ENCODE results near the gene BTBD2.

Gene BTBD2

DNA sequence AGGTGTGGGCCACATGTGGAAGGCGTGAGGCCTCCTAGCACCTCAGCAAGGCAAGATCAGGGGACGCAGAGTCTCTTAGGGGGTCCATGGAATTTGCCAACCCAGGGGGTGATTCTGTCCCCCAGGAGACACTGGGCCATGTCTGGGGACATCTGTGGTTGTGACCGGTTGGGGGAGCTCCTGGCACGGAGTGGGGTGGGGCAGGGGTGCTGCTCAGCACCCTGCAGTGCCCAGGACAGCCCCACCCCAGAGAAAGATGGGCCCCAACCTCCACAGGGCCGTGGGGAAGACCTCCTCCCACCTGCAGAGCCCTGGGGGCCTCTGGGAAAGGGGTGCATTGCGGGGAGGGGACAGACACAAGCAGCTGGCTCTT lies 31.5 kb upstream of the BTBD2 start:
- Mint-ChIP-seq H3K4me1 (peaks cover 51 to 91% of the 10 kb centered on the region in 2 donors), H3K4me3 (peak overlapping the region; percentile 22 to 57), H3K9me3 (no peaks in the 10 kb centered on the region), H3K27me3 (no peaks in the 10 kb centered on the region), H3K27ac (peak overlapping the region; percentile 76), H3K36me3 (peaks cover 22 to 55% of the 10 kb centered on the region in 2 donors)
- DNase-seq (no peak), ATAC-seq (replicated peaks) (no peak)

DNA sequence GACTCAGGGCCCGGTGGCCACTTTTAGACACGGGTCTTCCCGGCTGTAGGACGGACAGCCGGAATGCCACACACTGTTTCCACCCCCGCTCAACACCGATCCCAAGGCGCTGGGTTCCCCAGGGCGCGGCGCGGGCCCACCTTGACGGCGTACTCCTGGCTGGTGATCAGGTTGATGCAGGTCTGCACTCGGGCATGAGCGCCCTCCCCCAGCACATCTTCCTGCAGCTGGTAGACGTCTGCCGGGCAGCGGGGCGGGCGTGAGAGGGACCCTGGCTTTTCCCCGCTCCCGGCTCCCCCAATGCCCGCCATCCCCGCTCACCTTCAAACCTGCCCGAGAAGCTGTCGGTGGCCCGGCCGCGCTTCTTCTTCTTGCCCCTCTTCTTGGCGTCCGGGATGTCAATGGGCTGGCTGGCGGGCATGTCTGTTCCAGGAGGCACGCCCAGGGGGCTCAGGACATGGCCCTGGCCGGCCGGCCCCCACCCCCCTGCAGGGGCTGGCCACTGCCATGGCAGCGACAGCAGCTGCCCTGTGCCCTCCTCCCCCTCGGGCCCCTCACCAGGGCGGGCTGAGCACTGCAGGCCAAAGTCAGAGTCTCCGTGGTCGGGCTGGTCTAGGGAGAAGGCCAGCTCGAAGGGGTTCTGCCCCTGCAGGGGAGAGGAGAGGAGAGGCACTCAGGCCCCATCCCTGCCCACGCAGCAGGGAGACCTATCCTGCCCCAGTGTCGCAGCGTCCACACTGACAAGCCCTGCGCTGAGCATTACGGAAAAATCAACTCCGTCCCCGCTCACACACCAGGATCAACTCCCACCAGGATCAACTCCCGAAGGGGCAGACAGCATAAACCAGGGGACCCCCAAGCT lies 30.8 kb upstream of the BTBD2 start:
- ATAC-seq (replicated peaks) (no peak), DNase-seq (no peak)
- Mint-ChIP-seq H3K4me3 (peak overlapping the region in 1 of 2 donors; percentile 14), H3K4me1 (peaks cover 47 to 89% of the 10 kb centered on the region in 2 donors), H3K9me3 (no peaks in the 10 kb centered on the region), H3K27me3 (no peaks in the 10 kb centered on the region), H3K27ac (peak overlapping the region; percentile 83), H3K36me3 (peaks cover 22 to 58% of the 10 kb centered on the region in 2 donors)

DNA sequence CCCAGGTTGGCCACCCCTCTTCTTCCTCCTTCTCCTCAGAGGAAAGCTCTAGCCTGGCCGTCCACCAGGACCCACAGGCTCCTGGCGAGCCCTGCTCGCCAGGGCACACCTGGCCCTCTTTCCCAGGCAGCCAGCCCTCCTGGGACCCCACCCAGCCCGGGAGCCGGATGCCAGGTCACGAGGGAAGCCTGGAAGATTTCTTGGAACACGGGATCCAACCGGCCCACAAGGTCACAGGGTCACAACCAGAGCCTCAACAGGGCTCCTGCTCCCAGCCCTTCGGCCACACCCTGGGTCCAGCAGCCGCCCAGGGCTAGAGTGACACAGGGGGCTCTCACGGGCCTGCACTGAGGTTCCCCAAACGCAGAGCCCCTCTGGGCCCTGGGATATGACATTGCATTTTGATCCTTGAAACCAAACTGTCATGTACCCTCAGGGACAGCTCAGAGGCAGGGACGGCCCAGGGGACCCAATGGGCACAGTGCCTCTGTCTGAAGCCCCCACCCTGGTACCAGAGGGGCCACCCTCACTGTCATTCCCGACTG lies 30.1 kb upstream of the BTBD2 start:
- H3K27ac Mint-ChIP-seq, result peak overlapping the region; percentile 59
- no peak for DNase-seq
- H3K36me3 Mint-ChIP-seq, result peaks cover 24 to 62% of the 10 kb centered on the region in 2 donors
- no peaks in the 10 kb centered on the region for H3K9me3 Mint-ChIP-seq
- H3K4me3 Mint-ChIP-seq, result peak overlapping the region in 1 of 2 donors; percentile 14
- no peaks in the 10 kb centered on the region for H3K27me3 Mint-ChIP-seq
- ATAC-seq (replicated peaks), result no peak
- H3K4me1 Mint-ChIP-seq, result peaks cover 51 to 93% of the 10 kb centered on the region in 2 donors

DNA sequence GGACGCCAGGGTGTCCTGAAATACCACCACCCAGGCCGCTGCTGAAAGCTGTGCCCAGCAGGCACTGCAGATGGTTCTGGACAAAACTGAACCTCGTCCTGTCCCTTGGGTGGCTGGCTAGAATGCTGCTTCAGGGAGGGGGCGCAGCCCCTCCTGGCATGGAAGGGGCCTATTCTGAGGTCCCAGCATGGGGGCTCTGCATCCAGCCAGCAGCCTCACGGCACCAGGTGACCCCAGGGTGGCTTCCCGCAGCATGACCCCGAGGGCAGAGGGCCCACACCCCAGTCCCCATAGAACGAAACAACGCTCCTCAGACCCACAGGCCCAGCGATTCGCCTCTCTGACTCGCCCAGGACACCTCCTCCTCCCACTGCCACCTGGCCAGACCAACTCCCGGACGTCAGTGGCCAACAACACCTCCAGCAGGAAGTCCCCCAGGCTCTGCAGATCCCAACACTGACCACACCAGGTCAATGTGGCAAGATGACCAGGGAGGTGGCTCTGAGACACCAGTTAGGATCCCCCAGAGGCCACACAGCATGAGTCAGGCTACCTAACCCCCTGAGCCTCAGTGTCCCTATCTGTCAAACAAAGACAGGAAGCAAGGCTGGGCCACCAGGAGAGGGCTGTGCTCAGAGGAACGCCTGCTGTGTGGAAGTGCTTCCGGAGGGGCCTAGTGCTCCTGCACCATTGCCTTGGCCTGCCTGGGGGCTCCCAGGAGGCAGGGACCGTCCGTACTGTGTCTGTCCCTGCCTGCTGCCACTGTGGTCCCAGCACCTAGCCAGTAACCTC lies 29.4 kb upstream of the BTBD2 start:
- peak overlapping the region; percentile 65 for H3K27ac Mint-ChIP-seq
- H3K4me3 Mint-ChIP-seq, result peak overlapping the region; percentile 66 to 69
- no peaks in the 10 kb centered on the region for H3K9me3 Mint-ChIP-seq
- ATAC-seq (replicated peaks) (no peak), DNase-seq (no peak)
- no peaks in the 10 kb centered on the region for H3K27me3 Mint-ChIP-seq
- H3K36me3 Mint-ChIP-seq, result peaks cover 26 to 61% of the 10 kb centered on the region in 2 donors
- H3K4me1 Mint-ChIP-seq, result peaks cover 49 to 92% of the 10 kb centered on the region in 2 donors

DNA sequence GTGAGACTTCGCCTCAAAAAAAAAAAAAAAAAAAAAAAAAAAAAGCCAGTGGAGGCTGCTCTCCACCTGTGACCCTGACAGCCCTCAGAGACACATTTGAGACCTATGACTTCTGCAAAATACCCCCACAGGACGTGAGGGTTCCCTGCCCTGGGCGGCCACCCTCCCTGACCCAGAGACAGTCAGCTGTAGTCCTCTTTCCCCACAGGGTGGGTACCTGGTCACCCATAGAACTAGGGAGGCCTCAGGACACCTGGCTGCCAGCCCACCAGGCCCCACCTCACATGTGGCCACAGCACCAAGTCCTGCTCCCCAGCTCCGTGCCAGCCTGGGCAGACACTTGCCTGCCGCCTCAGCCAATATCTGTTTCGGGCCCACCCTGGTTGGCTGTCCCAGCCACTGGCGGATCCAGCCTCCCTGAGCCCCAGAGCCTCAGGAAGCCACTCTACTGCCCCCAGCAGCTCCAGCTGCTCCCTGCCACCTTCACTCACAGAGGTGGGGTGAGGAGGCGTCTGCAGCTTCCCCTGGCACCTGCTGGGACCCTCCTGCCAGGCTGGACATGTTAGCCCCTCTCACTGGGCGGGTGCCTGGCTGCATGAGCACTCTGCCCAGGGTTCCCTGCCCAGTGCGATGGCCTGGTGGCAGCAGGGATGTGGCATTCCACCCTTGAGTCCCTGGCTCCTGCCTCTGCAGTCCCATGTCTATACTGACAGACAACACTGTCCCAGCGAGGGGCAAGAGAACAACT lies 28.6 kb upstream of the BTBD2 start:
- ATAC-seq (replicated peaks) (no peak), DNase-seq (no peak)
- Mint-ChIP-seq H3K27ac (peak overlapping the region; percentile 76), H3K9me3 (no peaks in the 10 kb centered on the region), H3K4me1 (peaks cover 48 to 91% of the 10 kb centered on the region in 2 donors), H3K4me3 (peak overlapping the region; percentile 51 to 66), H3K36me3 (peaks cover 26 to 60% of the 10 kb centered on the region in 2 donors), H3K27me3 (no peaks in the 10 kb centered on the region)

DNA sequence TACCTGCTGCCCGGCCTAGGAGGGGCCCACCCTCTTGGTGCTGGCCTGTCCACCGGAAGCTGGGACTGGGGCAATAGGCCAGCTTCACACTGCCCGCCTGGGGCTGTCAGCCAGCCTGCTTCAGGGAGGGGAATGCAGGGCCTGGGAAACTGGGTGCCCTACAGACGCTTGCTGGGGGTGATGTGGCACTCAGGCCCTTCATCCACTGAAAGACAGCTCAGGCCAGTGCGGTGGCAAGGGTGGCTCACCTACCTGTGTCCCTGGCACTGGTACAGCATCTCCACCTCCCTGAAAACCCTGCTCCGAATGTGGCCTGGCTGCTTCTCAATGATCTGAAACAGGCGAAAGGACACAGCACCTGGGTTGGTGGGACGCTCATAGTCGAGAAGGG lies 27.7 kb upstream of the BTBD2 start:
- H3K4me3 Mint-ChIP-seq, result peak overlapping the region; percentile 80 to 82
- peaks cover 33 to 60% of the 10 kb centered on the region in 2 donors for H3K36me3 Mint-ChIP-seq
- H3K27ac Mint-ChIP-seq, result peak overlapping the region; percentile 92
- no peak for DNase-seq
- no peaks in the 10 kb centered on the region for H3K9me3 Mint-ChIP-seq
- H3K27me3 Mint-ChIP-seq, result no peaks in the 10 kb centered on the region
- peaks cover 43 to 89% of the 10 kb centered on the region in 2 donors for H3K4me1 Mint-ChIP-seq
- ATAC-seq (replicated peaks), result no peak

DNA sequence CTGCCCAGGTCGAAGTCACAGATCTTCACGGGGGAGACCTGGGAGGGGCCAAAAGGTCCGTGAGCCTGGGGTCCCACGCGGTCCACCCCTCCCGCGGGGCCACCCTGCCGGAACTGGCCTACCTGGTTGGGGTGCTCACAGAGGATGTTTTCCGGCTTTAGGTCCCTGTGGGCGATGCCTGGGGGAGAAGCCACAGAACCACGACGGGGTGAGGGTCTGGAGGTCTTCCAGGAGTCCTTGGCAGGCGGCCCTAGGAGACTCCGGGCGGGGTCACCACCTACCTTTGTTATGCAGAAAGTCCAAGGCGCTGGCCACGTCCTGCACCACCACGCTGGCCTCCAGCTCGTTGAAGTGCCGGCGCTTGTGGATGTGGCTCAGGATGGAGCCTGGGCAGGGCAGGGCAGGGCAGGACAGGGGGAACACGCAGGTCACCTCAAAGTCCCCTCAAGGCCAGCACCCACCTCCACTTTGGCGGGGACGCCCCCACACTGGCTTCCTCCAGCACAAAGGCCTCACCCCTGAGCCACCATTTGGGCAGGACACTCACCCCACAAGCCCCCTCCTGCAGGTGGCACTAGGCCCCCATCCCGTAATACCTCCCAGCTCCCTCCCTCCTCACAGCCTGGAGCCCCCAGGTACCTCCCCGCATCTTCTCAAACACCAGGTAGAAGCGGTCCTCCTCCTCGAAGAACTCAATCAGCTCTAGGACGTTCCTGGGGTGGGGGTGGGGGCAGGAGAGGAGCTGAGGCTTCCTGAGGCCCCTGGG lies 27.2 kb upstream of the BTBD2 start:
- DNase-seq (no peak), ATAC-seq (replicated peaks) (no peak)
- H3K9me3 Mint-ChIP-seq, result no peaks in the 10 kb centered on the region
- no peaks in the 10 kb centered on the region for H3K27me3 Mint-ChIP-seq
- peak overlapping the region; percentile 92 for H3K27ac Mint-ChIP-seq
- peaks cover 32 to 64% of the 10 kb centered on the region in 2 donors for H3K36me3 Mint-ChIP-seq
- H3K4me1 Mint-ChIP-seq, result peaks cover 43 to 87% of the 10 kb centered on the region in 2 donors
- peak overlapping the region; percentile 80 to 82 for H3K4me3 Mint-ChIP-seq

DNA sequence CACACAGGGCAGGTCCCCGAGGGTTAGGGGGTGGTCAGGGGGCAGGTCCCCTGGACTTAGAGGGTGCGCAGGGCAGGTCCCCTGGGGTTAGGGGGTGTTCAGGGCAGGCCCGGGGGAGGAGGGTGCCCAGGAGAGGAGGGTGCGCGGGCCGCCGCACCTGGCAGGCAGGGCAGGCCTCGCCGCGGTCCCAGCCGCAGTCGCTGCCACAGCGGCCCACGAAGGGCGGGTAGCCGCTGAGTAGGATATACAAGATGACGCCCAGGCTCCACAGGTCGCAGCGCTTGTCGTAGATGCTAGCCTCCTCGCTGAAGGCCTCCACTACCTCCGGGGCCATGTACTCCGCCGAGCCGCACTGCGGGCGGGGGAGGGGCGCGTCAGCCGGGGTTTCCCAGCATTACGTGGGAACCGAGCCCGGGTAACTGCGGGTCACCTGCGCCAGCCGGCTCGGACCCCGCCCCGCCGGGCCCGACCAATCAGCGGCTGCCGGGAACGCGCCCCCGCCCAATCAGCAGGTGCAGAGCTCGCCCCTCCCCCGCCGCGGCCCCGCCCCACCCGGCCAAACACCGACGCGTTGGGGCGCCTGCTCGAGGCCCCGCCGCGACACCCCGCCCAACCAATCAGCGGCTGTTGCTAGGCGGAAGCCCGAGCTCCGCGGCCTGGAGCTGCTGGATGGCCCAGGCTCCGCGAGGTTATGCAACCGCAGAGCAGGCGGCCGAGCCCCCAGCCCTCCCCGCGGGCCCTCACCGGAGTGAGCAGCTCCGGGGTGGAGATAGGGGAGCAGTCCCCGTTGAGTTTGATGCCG lies 26.4 kb upstream of the BTBD2 start:
- Mint-ChIP-seq H3K36me3 (peaks cover 34 to 60% of the 10 kb centered on the region in 2 donors), H3K4me3 (peak overlapping the region; percentile 82 to 86), H3K27ac (peak overlapping the region; percentile 97), H3K27me3 (no peaks in the 10 kb centered on the region), H3K9me3 (no peaks in the 10 kb centered on the region), H3K4me1 (peaks cover 39 to 81% of the 10 kb centered on the region in 2 donors)
- DNase-seq (peak; percentile 99), ATAC-seq (replicated peaks) (peak; percentile 85)

DNA sequence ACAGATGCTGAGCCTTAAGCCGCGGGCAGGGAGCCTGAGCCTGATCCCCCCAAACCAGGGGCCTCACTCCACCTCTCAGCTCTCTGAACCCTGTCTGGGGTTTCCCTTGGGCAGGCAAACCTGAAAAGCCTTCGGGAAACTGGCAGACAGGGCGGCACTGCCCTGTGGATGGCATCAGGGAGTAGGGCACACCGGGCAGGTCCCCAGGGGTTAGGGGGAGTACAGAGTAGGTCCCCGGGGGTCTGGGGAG lies 25.8 kb upstream of the BTBD2 start:
- DNase-seq, result no peak
- no peak for ATAC-seq (replicated peaks)
- peaks cover 38 to 76% of the 10 kb centered on the region in 2 donors for H3K4me1 Mint-ChIP-seq
- H3K9me3 Mint-ChIP-seq, result no peaks in the 10 kb centered on the region
- H3K4me3 Mint-ChIP-seq, result peak overlapping the region; percentile 82 to 86
- H3K36me3 Mint-ChIP-seq, result peaks cover 34 to 58% of the 10 kb centered on the region in 2 donors
- no peaks in the 10 kb centered on the region for H3K27me3 Mint-ChIP-seq
- peak overlapping the region; percentile 97 for H3K27ac Mint-ChIP-seq

DNA sequence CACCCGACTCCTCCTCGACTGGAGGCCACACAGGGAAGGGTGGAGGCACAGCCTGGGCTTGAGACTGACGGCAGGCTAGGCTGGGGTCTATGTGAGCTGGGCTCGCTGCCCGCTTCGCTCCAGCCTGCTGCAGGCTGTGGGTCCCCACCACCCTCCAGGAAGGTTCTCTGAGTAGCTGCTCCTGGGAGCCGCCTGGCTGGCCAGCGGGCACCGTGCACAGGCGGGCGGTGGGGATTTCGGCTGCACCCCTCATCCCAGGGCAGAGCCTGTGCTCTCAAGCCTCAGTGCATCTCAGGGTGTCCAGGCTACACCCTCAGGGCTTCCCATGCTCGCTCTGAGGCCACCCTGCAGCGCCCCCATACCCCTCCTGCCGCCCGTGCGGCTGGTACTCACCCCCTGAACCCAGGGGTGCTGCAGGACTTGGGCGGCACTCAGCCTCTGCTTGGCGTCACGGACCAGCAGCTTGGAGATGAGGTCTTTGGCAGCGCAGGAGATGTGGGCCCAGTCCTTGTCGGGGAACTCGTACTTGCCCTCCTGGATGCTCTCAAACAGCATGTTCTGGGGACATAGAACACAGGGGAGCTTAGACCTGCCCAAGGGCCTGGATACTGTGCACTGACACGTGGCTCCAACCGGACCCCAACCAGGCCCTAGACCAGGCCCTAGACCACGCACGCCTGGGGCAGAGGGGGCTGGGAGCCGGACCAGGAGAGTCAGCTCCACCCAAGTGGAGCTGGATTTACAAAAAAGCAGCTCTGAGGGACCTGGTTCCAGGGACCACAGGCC lies 25.3 kb upstream of the BTBD2 start:
- DNase-seq, result no peak
- Mint-ChIP-seq H3K27ac (peak overlapping the region; percentile 97), H3K4me3 (peak overlapping the region; percentile 82 to 86), H3K4me1 (peaks cover 35 to 70% of the 10 kb centered on the region in 2 donors), H3K27me3 (no peaks in the 10 kb centered on the region), H3K9me3 (no peaks in the 10 kb centered on the region), H3K36me3 (peaks cover 34 to 54% of the 10 kb centered on the region in 2 donors)
- no peak for ATAC-seq (replicated peaks)

DNA sequence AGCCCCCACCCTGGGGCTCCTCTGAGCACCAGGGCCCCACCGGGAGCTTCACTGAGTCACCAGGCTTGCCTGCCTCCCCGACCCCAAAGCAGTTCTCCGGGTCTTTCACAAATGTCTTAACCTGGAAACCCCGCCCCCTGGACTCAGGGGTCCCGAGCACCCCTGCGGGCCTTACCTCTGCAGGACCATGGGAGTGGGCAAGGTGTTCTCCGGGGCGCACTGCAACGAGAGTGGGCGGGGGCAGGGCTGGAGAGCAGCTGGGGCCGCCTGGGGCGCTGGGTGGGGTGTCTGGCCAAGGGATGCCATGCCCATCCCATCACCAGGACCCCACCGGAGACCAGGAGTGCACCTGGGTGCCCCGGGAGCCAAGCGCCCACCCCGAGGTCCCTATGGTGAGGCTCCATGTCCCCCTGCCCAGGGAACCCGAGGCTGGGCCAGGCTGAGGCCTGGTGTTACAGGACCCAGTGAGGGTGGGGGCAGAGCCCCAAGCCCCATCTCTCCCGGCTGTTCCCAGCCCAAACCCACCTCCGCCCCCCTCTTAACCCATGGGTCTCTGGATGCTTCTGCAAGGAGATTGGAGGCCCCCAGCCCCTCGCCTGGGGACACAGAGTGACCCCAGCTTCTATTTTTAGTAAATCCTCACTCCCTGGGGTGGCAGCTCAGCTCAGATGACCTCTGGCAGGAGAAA lies 24.6 kb upstream of the BTBD2 start:
- H3K9me3 Mint-ChIP-seq, result peaks cover 3 to 4% of the 10 kb centered on the region in 2 donors
- no peak overlapping the region for H3K4me3 Mint-ChIP-seq
- no peaks in the 10 kb centered on the region for H3K27me3 Mint-ChIP-seq
- peaks cover 35 to 68% of the 10 kb centered on the region in 2 donors for H3K4me1 Mint-ChIP-seq
- peak overlapping the region; percentile 42 for H3K27ac Mint-ChIP-seq
- ATAC-seq (replicated peaks) (no peak), DNase-seq (no peak)
- peaks cover 36 to 59% of the 10 kb centered on the region in 2 donors for H3K36me3 Mint-ChIP-seq

Measured in stimulated activated naive B cell treated with anti-CD40 and anti-IgM and Interleukin-4, amounts not matched to agents 10 μg/mL and 1 μg/mL and 100 μg/mL, for 72 hours (primary cell).